DOHH2 (cell line): ENCODE measurements around the gene POP5.

Experiments
- CTCF ChIP-seq: fragments of 200-600 bp; sonication (generic); IDR thresholded peaks from one replicate; pipeline ENCODE4 v1.5.1; 2014; ENCODE audit warnings: antibody characterized with exemption, mild to moderate bottlenecking, low read depth, low read length; ENCODE audit not compliant: poor library complexity, severe bottlenecking
- EZH2phosphoT487 ChIP-seq: fragments of 200-600 bp; sonication (generic); IDR thresholded peaks from 2 replicates; pipeline ENCODE4 v1.6.1; 2017; ENCODE audit warnings: borderline replicate concordance, mild to moderate bottlenecking, antibody characterized with exemption, low read length, moderate library complexity, mixed read lengths

- no peak for TF ChIP-seq CTCF
- TF ChIP-seq EZH2phosphoT487, result no peak
Measured at GRCh38 chr12:120579179-120579578, 2.0 kb downstream of the POP5 start.
